ENCODE measurements around the gene HOXA9. TPM values are rescaled to one million over a fixed set of nuclear protein-coding genes. Genes with fewer than 3 reads are reported as not detected.

The HOXA9 gene
- polyA plus RNA-seq, 2 of the 4 experiments (the other 2 are of a cell fraction), result 1.4 TPM

- DNase-seq (ENCODE audit: low read depth in 1 of 2, low spot score in 1 of 2) (peak; percentile 48 to 57), FAIRE-seq (no peak), ATAC-seq (peak; percentile 51 to 65)
- WGBS (ENCODE audit: missing lambda C conversion rate), result 12% methylated on average over 21 of the region's 93 CpGs
- ChIA-PET CTCF (interaction anchor here (0.7 to 4.2 kb wide), 25 partner anchors 10 to 898 kb away, joined by 3 to 33 read pairs (median 6); no protein-coding TSS in a partner anchor), POLR2A (interaction anchor here (1.0 to 1.6 kb wide), 4 partner anchors 464 to 895 kb away, joined by 3 to 6 read pairs (median 4); partner anchors contain the start of gene HIBADH)
- Histone ChIP-seq H3K9me3 (no peaks in the 10 kb centered on the region), H3K27ac (peak overlapping the region; percentile 77 to 87), H3K4me1 (peaks cover 15% of the 10 kb centered on the region), H3K4me2 (peak overlapping the region; percentile 85), H3K4me3 (peak overlapping the region; percentile 82)
- TF ChIP-seq CTCF (IDR thresholded peaks at IDR 0.05) (no peak; the same call in 2 of the 3 replicates), MAFK (IDR thresholded peaks at IDR 0.05; ENCODE audit: partially characterized antibody) (no peak), SREBF2 (IDR thresholded peaks at IDR 0.05) (no peak), MAZ (IDR thresholded peaks at IDR 0.05; ENCODE audit: borderline replicate concordance, low read depth, low read length) (no peak), RFX5 (IDR thresholded peaks at IDR 0.05) (no peak), FOSL2 (IDR thresholded peaks at IDR 0.05) (no peak), FOSL2 (CRISPR knock-in tag; IDR thresholded peaks at IDR 0.05) (no peak), ZNF302 (CRISPR knock-in tag; IDR thresholded peaks at IDR 0.05) (no peak), HOXB5 (CRISPR knock-in tag; IDR thresholded peaks at IDR 0.05) (peak; percentile 100), FOXS1 (CRISPR knock-in tag; IDR thresholded peaks at IDR 0.05) (no peak), KDM5A (IDR thresholded peaks at IDR 0.05) (no peak), HMGXB4 (CRISPR knock-in tag; IDR thresholded peaks at IDR 0.05; ENCODE audit: borderline replicate concordance) (no peak), HES2 (IDR thresholded peaks at IDR 0.05) (no peak), PHF8 (IDR thresholded peaks at IDR 0.05; ENCODE audit: borderline replicate concordance, low read depth) (peak; percentile 36; the same call in 1 of the 2 replicates), E2F6 (IDR thresholded peaks at IDR 0.05; ENCODE audit: borderline replicate concordance, low read depth) (peak; percentile 59; the same call in 1 of the 2 replicates), HEYL (CRISPR knock-in tag; IDR thresholded peaks at IDR 0.05) (no peak)
Measured at GRCh38 chr7:27198871-27199801, 33.8 kb upstream of the HOXA9 start.

GRCh38 chr7:27198138-27198841, 33.0 kb upstream of the HOXA9 start:
- DNase-seq (ENCODE audit: low read depth in 1 of 2, low spot score in 1 of 2) (no peak), ATAC-seq (no peak), FAIRE-seq (no peak)
- H3K27ac ChIP-seq, result peak overlapping the region; percentile 77 to 87; a peak in 5 of 6 replicates
- ChIA-PET POLR2A (no interaction called here), CTCF (interaction anchor here (0.7 to 4.2 kb wide), 20 partner anchors 9 to 899 kb away, joined by 3 to 33 read pairs (median 8); no protein-coding TSS in a partner anchor)
- H3K9me3 ChIP-seq, result no peaks in the 10 kb centered on the region
- 92% methylated on average over 29 of the region's 29 CpGs for WGBS (ENCODE audit: missing lambda C conversion rate)
- peak overlapping the region; percentile 85 for H3K4me2 ChIP-seq
- H3K4me1 ChIP-seq, result peaks cover 15% of the 10 kb centered on the region
- peak overlapping the region; percentile 82 for H3K4me3 ChIP-seq
- TF ChIP-seq ZFP36 (IDR thresholded peaks at IDR 0.05; ENCODE audit: borderline replicate concordance, partially characterized antibody), result no peak
- peak; percentile 100 for TF ChIP-seq HOXB5 (CRISPR knock-in tag; IDR thresholded peaks at IDR 0.05)

Measured in A549 (cell line).